ENCODE data around the gene BMI1.

The BMI1 gene

DNA sequence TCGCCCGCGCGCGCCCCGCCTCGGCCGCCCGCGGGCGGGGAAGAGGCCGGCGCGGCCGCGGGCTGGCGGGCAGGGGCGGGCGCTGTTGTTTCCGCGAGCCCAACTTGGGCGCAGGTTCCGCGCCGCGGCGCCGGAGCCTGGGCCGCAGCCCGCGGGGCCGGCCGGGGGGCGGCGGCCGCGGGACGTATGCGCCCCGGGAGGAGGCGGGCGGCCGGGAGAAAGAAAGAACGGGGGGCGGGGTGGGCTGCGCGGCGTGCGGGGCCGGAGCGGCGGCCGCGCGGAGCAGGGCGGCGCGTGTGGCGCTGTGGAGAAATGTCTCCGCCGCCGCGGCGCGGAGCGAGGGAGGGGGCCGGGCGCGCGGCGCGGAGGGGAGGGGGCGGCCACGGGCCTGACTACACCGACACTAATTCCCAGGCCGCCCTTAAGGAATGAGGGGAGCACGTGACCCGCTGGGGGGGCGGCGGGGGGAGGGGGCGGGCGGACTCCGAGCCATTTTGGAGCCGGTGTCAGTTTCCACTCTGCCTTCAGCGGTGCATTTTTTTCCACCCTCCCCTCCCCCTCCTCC, at the start of gene BMI1:
Gene BMI1, plus strand, starts transcription at position 509 of the 565 bp plus-strand sequence. CDS start 5,351 bp downstream, outside the sequence.
- TF ChIP-seq, protein P1, sequence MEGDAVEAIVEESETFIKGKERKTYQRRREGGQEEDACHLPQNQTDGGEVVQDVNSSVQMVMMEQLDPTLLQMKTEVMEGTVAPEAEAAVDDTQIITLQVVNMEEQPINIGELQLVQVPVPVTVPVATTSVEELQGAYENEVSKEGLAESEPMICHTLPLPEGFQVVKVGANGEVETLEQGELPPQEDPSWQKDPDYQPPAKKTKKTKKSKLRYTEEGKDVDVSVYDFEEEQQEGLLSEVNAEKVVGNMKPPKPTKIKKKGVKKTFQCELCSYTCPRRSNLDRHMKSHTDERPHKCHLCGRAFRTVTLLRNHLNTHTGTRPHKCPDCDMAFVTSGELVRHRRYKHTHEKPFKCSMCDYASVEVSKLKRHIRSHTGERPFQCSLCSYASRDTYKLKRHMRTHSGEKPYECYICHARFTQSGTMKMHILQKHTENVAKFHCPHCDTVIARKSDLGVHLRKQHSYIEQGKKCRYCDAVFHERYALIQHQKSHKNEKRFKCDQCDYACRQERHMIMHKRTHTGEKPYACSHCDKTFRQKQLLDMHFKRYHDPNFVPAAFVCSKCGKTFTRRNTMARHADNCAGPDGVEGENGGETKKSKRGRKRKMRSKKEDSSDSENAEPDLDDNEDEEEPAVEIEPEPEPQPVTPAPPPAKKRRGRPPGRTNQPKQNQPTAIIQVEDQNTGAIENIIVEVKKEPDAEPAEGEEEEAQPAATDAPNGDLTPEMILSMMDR (IDR thresholded peaks at IDR 0.05) = no peak
- Histone ChIP-seq H3K4me3 (peak within 1 kb of the TSS; percentile 90), H3K27ac (peak within 1 kb of the TSS; percentile 95 to 97)
- DNase-seq (ENCODE audit: low spot score) = peak; percentile 95

DNA sequence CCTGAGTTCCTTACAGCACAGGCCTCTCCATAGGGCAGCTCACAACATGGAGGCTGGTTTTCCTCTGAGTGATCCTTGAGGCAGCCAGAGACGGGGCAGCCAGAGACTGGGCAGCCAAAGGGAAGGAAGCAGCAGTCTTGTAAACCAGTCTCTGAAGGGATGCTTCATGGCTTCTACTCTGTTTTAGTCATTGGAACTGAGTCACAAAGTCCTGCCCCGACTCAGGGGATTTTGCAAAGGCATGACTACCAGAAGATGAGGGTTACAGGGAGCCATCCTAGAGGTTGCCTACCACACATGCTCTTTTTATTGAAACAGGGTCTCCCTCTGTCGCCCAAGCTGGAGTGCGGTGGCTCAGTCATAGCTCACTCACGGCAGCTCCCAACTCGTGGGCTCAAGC, 49.1 kb upstream of the BMI1 start:
- H3K4me3 ChIP-seq = no peak overlapping the region
- TF ChIP-seq, protein P1 (IDR thresholded peaks at IDR 0.05) = no peak
- H3K27ac ChIP-seq = no peak overlapping the region
- DNase-seq (ENCODE audit: low spot score) = no peak

DNA sequence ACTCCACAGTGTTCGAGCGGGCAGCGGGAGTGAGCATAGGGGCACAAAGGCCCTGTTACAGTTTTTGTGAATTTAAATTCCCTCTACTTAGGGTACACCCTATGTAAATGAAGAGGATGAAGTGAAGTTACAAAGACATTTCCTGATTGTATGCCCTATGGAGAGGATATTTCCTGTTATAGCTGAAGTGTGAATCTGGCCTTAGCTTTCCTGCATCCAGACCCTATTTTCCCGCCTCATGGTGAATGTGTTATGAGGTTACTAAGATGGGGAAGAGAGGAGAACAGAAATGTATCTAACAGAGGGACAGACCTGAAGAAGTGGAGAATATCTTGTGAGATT, 42.5 kb upstream of the BMI1 start:
- DNase-seq (ENCODE audit: low spot score) = no peak
- Histone ChIP-seq H3K4me3 (no peak overlapping the region), H3K27ac (no peak overlapping the region)
- TF ChIP-seq, protein P1 (IDR thresholded peaks at IDR 0.05) = no peak

DNA sequence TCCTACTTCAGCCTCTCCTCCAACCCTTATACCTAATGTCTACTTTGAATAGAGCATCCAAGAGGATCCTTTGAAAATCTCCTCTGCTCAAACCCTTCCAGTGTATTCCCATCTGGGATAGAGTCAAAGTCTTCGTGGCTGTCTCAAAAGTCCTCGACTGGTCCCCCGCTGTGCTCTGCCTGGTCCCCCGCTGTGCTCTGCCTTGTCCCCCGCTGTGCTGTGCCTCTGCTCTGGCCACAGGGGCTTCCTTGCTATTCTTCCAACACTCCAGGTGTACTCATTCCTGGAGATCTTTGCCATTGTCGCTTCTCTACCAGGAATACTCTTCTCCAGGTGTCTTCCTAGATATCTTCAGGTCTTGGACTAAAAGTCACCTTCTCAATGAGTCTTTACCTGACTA, 40.8 kb upstream of the BMI1 start:
- no peak overlapping the region for H3K27ac ChIP-seq
- DNase-seq (ENCODE audit: low spot score) = no peak
- no peak overlapping the region for H3K4me3 ChIP-seq
- TF ChIP-seq, protein P1 (IDR thresholded peaks at IDR 0.05) = no peak

DNA sequence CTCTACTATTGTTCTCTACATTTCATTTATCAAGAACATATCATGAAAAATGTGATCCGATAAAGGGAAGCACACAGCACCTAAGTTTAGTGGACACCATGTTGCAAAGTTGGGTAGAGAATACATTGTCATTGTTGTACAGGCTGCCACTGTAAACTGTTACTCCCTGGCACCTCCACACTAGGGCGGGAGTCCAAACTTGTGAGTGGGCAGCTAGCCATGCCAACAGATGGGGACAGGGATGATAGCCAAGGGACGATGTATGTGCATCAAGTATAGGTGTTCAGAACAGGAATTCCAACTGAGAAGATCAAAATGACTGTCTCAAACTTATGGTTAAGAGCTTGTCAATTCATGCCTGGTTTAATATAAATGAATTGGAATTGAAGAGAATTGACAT, 35.8 kb upstream of the BMI1 start:
- TF ChIP-seq, protein P1 (IDR thresholded peaks at IDR 0.05) = no peak
- Histone ChIP-seq H3K4me3 (no peak overlapping the region), H3K27ac (no peak overlapping the region)
- DNase-seq (ENCODE audit: low spot score) = no peak

DNA sequence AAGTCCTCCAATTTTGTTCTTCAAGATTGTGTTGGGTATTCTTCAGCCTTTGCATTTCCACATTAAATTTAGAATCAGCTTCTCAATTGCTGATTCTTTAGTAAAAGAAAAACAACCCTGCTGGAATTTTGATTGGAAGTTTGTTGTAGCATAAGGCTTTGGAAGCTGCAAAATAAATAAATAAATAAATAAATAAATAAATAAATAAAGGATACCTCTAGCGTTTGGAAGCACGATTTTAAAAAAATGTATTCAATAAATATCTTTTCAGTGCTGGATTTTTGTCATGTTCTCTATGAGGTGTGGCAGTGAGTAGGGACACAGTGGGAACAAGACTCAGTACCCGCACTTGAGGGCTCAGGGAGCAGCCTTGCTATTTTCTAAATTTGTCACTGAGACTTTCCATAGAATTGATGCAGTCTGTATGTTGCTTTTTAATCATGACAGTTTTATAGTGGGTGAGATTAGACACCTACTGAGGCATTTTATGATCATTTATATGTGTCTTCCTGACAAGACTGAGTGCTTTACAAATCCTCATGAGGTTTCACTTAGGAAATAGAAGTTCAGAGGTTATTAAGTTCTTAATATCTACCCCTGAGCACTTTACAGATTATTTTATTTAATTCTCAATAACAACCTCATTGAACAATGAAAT, 27.0 kb upstream of the BMI1 start:
- DNase-seq (ENCODE audit: low spot score) = no peak
- Histone ChIP-seq H3K4me3 (no peak overlapping the region), H3K27ac (no peak overlapping the region)
- TF ChIP-seq, protein P1 (IDR thresholded peaks at IDR 0.05) = no peak

DNA sequence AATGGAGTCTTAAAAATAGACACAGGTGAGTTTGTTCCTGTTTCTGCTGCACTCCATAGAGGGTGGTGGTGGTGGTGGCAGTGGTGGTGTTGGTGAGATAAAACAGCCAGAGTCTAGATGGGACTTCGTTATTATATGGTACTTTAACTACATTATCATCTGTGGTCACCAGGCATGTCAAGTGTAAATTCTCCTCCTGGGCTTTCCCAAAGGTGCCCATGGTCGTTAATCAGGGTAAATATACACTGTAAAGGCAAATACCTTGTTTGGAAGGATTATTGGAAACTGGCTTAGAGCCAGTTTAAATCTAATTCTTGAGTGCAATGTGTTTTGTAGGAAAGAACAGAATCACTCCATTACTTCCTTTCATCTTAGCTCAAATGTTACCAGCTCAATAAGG, 26.2 kb upstream of the BMI1 start:
- no peak overlapping the region for H3K27ac ChIP-seq

More for the DNA sequence above, 26.2 kb upstream of the BMI1 start:
- TF ChIP-seq, protein P1 (IDR thresholded peaks at IDR 0.05) = no peak
- DNase-seq (ENCODE audit: low spot score) = no peak
- no peak overlapping the region for H3K4me3 ChIP-seq

Measured in coronary artery (tissue), 2 donors.